Esophagus muscularis mucosa (tissue), 3 donors: ENCODE results near the gene USP24.

Experiments
- CTCF ChIP-seq, 3 experiments: fragments of 200-600 bp in 2 of 3; fragments of 450-650 bp in 1 of 3; sonication (generic) in 2 of 3; IDR thresholded peaks; one replicate each; pipeline ENCODE4 v1.5.1; 2017 to 2019; ENCODE audit warnings: antibody characterized with exemption in 3 of 3, mild to moderate bottlenecking in 2 of 3, moderate library complexity in 1 of 3
- POLR2A ChIP-seq: fragments of 450-650 bp; IDR thresholded peaks from one replicate; pipeline ENCODE4 v1.6.1; 2017; ENCODE audit warnings: antibody characterized with exemption, moderate library complexity, mild to moderate bottlenecking, low read depth
- POLR2AphosphoS5 ChIP-seq, 2 donors: sonication (generic); formaldehyde crosslinking; IDR thresholded peaks; one replicate each; pipeline ENCODE4 v1.6.1; 2017; ENCODE audit warnings: antibody characterized with exemption in 2 of 2

GRCh38 chr1:55216096-55216495 is 932 bp upstream of the USP24 start:
- no peak for TF ChIP-seq POLR2A
- TF ChIP-seq CTCF (IDR thresholded peaks at IDR 0.05), result no peak
- TF ChIP-seq POLR2AphosphoS5 (IDR thresholded peaks at IDR 0.05), result no peak
